Breast epithelium (tissue), 4 donors: ENCODE results near the gene ELF5. TPM values are rescaled to one million over a fixed set of nuclear protein-coding genes. Genes with fewer than 3 reads are reported as not detected.

Source experiments
- DNase-seq, 2 donors: peaks; one replicate each; pipeline ENCODE4 v3.0.0-alpha.2; 2019; ENCODE audit warnings: low spot score in 2 of 2
- H3K27ac ChIP-seq, 2 donors: fragments of 200-600 bp; sonication (generic) in 1 of 2; one replicate each; pipeline ENCODE4 v1.5.1; 2016 to 2019; ENCODE audit warnings: mild to moderate bottlenecking in 1 of 2
- H3K27me3 ChIP-seq, 2 donors: fragments of 200-600 bp; sonication (generic) in 1 of 2; one replicate each; pipeline versions ENCODE4 v1.5.1 to v1.6.0; 2017 to 2019; ENCODE audit warnings: control low read depth in 1 of 2, mild to moderate bottlenecking in 1 of 2
- H3K36me3 ChIP-seq: fragments of 200-600 bp; one replicate; pipeline ENCODE4 v1.5.1; 2019
- H3K4me1 ChIP-seq, 2 donors: fragments of 200-600 bp; sonication (generic); one replicate each; pipeline ENCODE4 v1.5.1; 2016 to 2019; ENCODE audit warnings: control low read depth in 1 of 2
- H3K4me3 ChIP-seq, 3 donors: fragments of 200-600 bp; sonication (generic); 1 replicate in 2 of 3; 2 replicates in 1 of 3; pipeline ENCODE4 v1.5.1; 2016 to 2019; ENCODE audit warnings: mild to moderate bottlenecking in 3 of 3, moderate library complexity in 2 of 3
- H3K9me3 ChIP-seq, 2 donors: fragments of 200-600 bp; sonication (generic) in 1 of 2; one replicate each; pipeline ENCODE4 v1.5.1; 2016 to 2019; ENCODE audit warnings: control low read depth in 1 of 2
- POLR2A ChIP-seq: fragments of 450-650 bp; IDR thresholded peaks from one replicate; pipeline ENCODE4 v1.6.1; 2016; ENCODE audit warnings: antibody characterized with exemption, mild to moderate bottlenecking, moderate library complexity
- POLR2AphosphoS5 ChIP-seq, 3 donors: sonication (generic); formaldehyde crosslinking; IDR thresholded peaks; one replicate each; pipeline ENCODE4 v1.6.1; 2017; ENCODE audit warnings: antibody characterized with exemption in 3 of 3
- intact Hi-C: fragments of 100-400 bp; cut with DNase I; formaldehyde crosslinking; loops from one replicate; pipeline ENCODE4 v1.15.1; 2023; ENCODE audit warnings: low total_unique reads
- total RNA-seq, 3 donors: library from RNA; depleted of rRNA; stranded (reverse); fragments of >200 nt; gene quantifications; one replicate each; pipeline ENCODE4 v1.1.0, GENCODE V29; 2016
- TF ChIP-seq, protein P1 (sequence below), 3 donors: fragments of 450-650 bp; IDR thresholded peaks; one replicate each; pipeline ENCODE4 v1.5.1; 2016 to 2017; ENCODE audit warnings: antibody characterized with exemption in 3 of 3, mild to moderate bottlenecking in 3 of 3, moderate library complexity in 3 of 3

ELF5 gene
- total RNA-seq, 3 donors from 2014 or later, result 18.7 to 32.5 TPM; not detected in 1

DNA sequence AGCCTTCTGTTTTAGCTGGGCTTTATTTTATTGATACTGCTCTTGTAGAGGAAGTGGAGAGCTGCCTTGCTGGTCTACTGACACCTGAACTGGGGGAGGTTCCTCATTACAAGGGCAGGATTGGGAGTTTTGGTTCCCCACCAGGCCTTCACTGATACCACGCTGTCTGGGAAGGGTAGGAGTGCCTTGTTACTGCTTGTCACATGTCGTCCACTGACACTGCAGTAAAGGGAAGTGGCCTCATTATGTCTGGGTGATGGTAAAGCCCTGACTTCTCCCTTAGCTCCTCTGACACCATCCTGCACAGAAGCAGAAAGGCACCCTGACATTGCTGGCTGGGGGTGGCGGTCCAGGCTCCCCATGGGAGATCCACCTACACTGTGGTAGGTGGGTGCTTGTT lies 38.7 kb upstream of the ELF5 start:
- Histone ChIP-seq H3K27me3 (no peaks in the 10 kb centered on the region), H3K27ac (no peak overlapping the region), H3K4me3 (no peak overlapping the region), H3K36me3 (no peaks in the 10 kb centered on the region), H3K9me3 (no peaks in the 10 kb centered on the region), H3K4me1 (no peaks in the 10 kb centered on the region)
- intact Hi-C loops, result no loop called here
- TF ChIP-seq POLR2AphosphoS5 (IDR thresholded peaks at IDR 0.05), result no peak
- no peak for TF ChIP-seq POLR2A
- TF ChIP-seq, protein P1, sequence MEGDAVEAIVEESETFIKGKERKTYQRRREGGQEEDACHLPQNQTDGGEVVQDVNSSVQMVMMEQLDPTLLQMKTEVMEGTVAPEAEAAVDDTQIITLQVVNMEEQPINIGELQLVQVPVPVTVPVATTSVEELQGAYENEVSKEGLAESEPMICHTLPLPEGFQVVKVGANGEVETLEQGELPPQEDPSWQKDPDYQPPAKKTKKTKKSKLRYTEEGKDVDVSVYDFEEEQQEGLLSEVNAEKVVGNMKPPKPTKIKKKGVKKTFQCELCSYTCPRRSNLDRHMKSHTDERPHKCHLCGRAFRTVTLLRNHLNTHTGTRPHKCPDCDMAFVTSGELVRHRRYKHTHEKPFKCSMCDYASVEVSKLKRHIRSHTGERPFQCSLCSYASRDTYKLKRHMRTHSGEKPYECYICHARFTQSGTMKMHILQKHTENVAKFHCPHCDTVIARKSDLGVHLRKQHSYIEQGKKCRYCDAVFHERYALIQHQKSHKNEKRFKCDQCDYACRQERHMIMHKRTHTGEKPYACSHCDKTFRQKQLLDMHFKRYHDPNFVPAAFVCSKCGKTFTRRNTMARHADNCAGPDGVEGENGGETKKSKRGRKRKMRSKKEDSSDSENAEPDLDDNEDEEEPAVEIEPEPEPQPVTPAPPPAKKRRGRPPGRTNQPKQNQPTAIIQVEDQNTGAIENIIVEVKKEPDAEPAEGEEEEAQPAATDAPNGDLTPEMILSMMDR (IDR thresholded peaks at IDR 0.05), result no peak
- no peak for DNase-seq

DNA sequence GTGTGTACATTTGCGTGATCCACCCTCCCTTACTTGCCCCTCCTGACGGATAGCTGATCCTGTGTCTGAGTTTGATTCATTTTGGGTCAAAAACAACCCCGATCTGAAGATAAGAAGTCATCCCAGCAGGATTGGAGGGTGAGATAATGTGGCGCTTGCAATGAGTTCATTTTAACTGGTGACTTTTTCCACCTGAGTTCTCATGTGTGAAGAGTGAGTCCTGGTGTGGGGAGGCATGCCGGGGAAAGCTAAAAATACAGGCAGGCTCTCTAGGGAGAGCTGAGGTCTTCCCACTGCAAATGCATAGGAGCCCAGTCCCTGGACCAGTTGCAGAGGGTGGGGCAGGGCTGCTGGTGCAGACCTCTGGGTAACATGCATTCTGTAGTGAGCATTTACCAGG lies 35.7 kb upstream of the ELF5 start:
- TF ChIP-seq POLR2A, result no peak
- TF ChIP-seq, protein P1 (IDR thresholded peaks at IDR 0.05), result no peak
- no peak for TF ChIP-seq POLR2AphosphoS5 (IDR thresholded peaks at IDR 0.05)
- no peak for DNase-seq
- Histone ChIP-seq H3K27me3 (no peaks in the 10 kb centered on the region), H3K27ac (no peak overlapping the region), H3K36me3 (no peaks in the 10 kb centered on the region), H3K9me3 (no peaks in the 10 kb centered on the region), H3K4me1 (no peaks in the 10 kb centered on the region), H3K4me3 (no peak overlapping the region)
- intact Hi-C loops, result no loop called here

DNA sequence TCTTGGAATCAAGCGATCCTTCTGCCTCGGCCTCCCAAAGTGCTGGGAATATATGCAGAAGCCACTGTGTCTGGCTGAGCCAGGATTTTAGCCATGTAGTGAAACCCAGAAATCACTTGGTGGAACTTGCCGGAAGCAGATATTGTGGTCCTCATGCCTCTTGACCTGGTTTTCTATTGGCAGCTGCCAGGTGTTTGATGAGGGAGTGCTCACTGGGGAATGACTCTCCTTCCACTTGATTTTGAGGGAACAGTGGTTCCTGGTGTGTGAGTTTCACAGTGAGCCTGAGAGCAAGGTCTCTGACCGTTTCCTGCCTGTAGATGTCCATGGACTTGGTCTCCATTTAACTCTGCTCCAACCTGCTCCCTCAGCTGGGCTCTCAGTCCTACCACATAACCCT lies 34.7 kb upstream of the ELF5 start:
- DNase-seq, result no peak
- H3K36me3 ChIP-seq, result no peaks in the 10 kb centered on the region
- no peak overlapping the region for H3K4me3 ChIP-seq
- no peak overlapping the region for H3K27ac ChIP-seq
- intact Hi-C loops, result no loop called here
- H3K4me1 ChIP-seq, result no peaks in the 10 kb centered on the region
- H3K27me3 ChIP-seq, result no peaks in the 10 kb centered on the region
- TF ChIP-seq POLR2A, result no peak
- TF ChIP-seq POLR2AphosphoS5 (IDR thresholded peaks at IDR 0.05), result no peak
- TF ChIP-seq, protein P1 (IDR thresholded peaks at IDR 0.05), result no peak
- H3K9me3 ChIP-seq, result no peaks in the 10 kb centered on the region

DNA sequence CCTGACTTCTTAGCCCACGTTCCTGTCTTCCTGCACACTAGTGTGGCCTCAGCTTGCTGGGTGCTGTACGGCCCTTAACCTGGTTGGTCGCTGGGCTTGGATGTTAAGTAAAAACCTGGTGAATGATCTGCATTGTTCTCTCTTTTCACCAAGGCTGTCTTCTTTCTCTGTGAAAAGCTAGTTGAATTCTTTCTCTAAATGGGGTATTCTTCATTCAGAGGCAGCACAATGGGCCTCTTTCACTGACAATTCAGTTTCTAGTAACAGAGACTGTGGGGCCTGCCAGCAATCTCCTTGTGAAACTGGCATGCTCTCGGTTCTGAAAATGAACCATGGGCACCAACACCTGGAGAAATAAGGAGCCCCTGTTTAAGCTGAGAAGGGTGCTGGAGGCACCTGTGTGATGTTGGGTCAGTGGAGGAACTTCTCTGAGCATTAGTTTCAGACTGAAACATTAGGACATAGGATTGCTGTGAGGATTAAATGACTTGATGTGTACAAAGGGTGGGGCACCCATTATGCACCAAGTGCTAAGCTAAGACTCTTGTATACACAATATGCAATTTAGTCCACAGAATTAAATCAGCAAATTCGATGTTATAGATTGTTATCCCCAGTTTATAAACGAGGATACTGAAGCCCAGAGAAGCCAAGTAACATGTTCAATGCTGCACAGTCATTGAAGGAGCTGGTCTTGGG lies 33.1 kb upstream of the ELF5 start:
- Histone ChIP-seq H3K36me3 (no peaks in the 10 kb centered on the region), H3K27me3 (no peaks in the 10 kb centered on the region), H3K27ac (peak overlapping the region; percentile 62 to 69), H3K4me3 (no peak overlapping the region), H3K4me1 (no peaks in the 10 kb centered on the region), H3K9me3 (no peaks in the 10 kb centered on the region)
- DNase-seq, result peak in 1 of 2 donors; percentile 72
- intact Hi-C loops, result no loop called here
- TF ChIP-seq, protein P1 (IDR thresholded peaks at IDR 0.05), result no peak
- peak in 1 of 3 donors; percentile 31 for TF ChIP-seq POLR2AphosphoS5 (IDR thresholded peaks at IDR 0.05)

DNA sequence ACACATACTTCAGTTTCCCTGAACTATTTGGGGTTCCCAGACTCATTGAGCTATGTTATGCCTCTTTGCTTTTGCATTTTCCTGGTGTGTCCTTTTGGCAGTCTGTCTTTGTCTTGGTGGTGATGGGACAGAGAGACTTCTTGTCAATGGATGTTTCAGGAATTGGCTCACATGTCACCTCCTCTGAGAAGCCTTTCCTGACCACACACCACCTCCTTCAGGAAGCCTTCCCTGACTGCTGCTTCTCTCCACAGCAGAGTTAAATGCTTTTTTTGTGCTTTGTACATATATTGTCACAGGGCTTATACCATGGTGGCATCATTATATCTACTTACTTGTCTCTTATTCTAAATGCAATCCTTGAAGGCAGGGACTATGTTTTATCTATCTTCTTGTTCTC lies 28.5 kb upstream of the ELF5 start:
- Histone ChIP-seq H3K4me1 (no peaks in the 10 kb centered on the region), H3K27ac (no peak overlapping the region), H3K4me3 (no peak overlapping the region), H3K36me3 (no peaks in the 10 kb centered on the region), H3K9me3 (no peaks in the 10 kb centered on the region), H3K27me3 (no peaks in the 10 kb centered on the region)
- TF ChIP-seq POLR2A (no peak), POLR2AphosphoS5 (IDR thresholded peaks at IDR 0.05) (no peak)
- TF ChIP-seq, protein P1 (IDR thresholded peaks at IDR 0.05), result no peak
- intact Hi-C loops, result no loop called here
- DNase-seq, result no peak
